ENCODE data around the gene NDE1. TPM values are rescaled to one million over a fixed set of nuclear protein-coding genes. Genes with fewer than 3 reads are reported as not detected.

NDE1 gene
- total and polyA plus RNA-seq, 2 donors (not counting 3 experiments of a cell fraction or from before 2014, with no cell fraction given), result 28.0 to 90.2 TPM

DNA sequence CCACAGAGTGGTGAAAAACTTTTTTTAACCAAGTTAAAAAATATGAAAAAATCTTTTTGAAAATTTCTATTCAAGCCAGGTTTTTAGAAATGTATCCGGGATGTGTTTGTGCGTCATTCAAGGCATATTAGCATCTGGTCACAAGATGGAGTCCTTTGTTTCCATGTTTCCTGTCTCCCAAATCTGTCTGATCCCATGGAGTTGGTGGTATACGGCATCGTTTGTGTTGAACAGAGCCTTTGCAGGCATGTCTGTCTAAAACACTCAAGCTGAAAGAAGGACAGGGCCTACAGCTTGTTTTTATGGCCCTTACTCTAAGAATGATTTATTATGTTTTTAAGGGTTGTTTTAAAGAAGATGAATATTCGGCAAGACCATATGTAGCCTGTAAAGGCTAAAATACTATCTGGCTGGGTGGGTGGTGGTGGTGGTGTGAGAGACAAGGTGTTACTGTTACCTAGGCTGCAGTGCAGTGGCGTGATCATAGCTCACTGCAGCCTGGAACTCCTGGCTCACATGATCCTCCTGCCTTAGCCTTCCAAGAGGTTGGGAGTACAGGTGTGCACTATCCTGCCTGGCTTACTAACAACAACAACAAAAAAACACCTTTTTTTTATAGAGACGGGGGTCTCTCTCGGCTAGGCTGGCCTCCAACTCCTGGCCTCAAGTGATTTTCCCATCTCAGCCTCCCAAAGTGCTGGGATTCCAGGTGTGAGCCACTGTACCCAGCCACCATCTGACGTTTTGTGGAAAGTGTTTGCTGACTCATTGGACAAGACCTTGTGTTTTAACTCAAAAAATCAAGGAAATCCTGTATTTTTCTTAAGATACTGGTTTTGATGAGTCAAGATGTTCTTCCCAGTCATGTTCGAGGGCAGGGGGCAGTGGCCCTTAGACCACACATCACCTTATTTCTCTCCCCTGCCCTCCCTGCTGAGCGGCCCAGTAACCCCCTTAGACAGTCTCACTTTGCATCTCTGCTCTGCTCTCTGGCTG, 52.2 kb downstream of the NDE1 start:
- Histone ChIP-seq H3K27me3 (ENCODE audit: control insufficient read depth in 2 of 2, insufficient read depth in 2 of 2, low read length in 2 of 2) (no peaks in the 10 kb centered on the region), H3K36me3 (ENCODE audit: control insufficient read depth in 2 of 2, extremely low read depth in 1 of 2, insufficient read depth in 2 of 2, low read length in 2 of 2) (peaks cover 17% of the 10 kb centered on the region in 2 experiments), H2AFZ (ENCODE audit: low read depth, low read length) (no peak overlapping the region), H3K4me1 (ENCODE audit: control insufficient read depth, extremely low read depth, insufficient read depth, low read length) (peaks cover 16% of the 10 kb centered on the region), H3K79me2 (ENCODE audit: control insufficient read depth, insufficient read depth, low read length) (no peaks in the 10 kb centered on the region), H3K9ac (replicated peaks; ENCODE audit: extremely low read depth, insufficient read depth, low read length) (no peak overlapping the region), H3K9me1 (replicated peaks; ENCODE audit: control insufficient read depth, extremely low read depth, insufficient read depth, low read length) (no peaks in the 10 kb centered on the region), H3K4me3 (replicated peaks in 1 of 3; ENCODE audit: insufficient read depth in 1 of 3, low read depth in 1 of 3, low read length in 3 of 3) (no peak overlapping the region), H3K4me2 (ENCODE audit: insufficient read depth, low read length) (no peak overlapping the region), H3K27ac (ENCODE audit: insufficient read depth, low read depth, low read length) (peak overlapping the region; percentile 41), H4K20me1 (replicated peaks; ENCODE audit: control insufficient read depth, extremely low read depth, insufficient read depth, low read length) (no peaks in the 10 kb centered on the region), H3K9me3 (replicated peaks; ENCODE audit: control insufficient read depth, insufficient read depth, low read length) (no peaks in the 10 kb centered on the region)
- peak; percentile 70 for FAIRE-seq
- no peak for TF ChIP-seq MYC (IDR thresholded peaks at IDR 0.05; ENCODE audit: low read depth, low read length)
- TF ChIP-seq POLR2A (IDR thresholded peaks at IDR 0.05; ENCODE audit: low read depth, low read length), result no peak
- no peak for TF ChIP-seq EZH2 (IDR thresholded peaks at IDR 0.05; ENCODE audit: borderline replicate concordance, low read depth, low read length, severe bottlenecking)
- TF ChIP-seq, protein P1, sequence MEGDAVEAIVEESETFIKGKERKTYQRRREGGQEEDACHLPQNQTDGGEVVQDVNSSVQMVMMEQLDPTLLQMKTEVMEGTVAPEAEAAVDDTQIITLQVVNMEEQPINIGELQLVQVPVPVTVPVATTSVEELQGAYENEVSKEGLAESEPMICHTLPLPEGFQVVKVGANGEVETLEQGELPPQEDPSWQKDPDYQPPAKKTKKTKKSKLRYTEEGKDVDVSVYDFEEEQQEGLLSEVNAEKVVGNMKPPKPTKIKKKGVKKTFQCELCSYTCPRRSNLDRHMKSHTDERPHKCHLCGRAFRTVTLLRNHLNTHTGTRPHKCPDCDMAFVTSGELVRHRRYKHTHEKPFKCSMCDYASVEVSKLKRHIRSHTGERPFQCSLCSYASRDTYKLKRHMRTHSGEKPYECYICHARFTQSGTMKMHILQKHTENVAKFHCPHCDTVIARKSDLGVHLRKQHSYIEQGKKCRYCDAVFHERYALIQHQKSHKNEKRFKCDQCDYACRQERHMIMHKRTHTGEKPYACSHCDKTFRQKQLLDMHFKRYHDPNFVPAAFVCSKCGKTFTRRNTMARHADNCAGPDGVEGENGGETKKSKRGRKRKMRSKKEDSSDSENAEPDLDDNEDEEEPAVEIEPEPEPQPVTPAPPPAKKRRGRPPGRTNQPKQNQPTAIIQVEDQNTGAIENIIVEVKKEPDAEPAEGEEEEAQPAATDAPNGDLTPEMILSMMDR (IDR thresholded peaks at IDR 0.05; ENCODE audit: extremely low read depth in 1 of 2, insufficient read depth in 1 of 2, low read depth in 1 of 2, low read length in 2 of 2), result no peak
- TF ChIP-seq JUN (IDR thresholded peaks at IDR 0.05; ENCODE audit: borderline replicate concordance, insufficient read depth, insufficient read length, low read depth), result no peak
- no peak for TF ChIP-seq GATA2 (IDR thresholded peaks at IDR 0.05; ENCODE audit: insufficient read depth, insufficient read length, low read depth, low read length)
- TF ChIP-seq FOS (IDR thresholded peaks at IDR 0.05; ENCODE audit: borderline replicate concordance, insufficient read depth, low read length), result no peak
- TF ChIP-seq, protein P2, sequence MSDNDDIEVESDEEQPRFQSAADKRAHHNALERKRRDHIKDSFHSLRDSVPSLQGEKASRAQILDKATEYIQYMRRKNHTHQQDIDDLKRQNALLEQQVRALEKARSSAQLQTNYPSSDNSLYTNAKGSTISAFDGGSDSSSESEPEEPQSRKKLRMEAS (IDR thresholded peaks at IDR 0.05; ENCODE audit: insufficient read depth, insufficient read length), result no peak
- no peak for TF ChIP-seq POLR2AphosphoS5 (IDR thresholded peaks at IDR 0.05; ENCODE audit: insufficient read depth, low read depth, low read length)
- no TSS peak for BruUV-seq (replicated peaks)
- intact Hi-C loops (cut with micrococcal nuclease), result no loop called here
- CTCF ChIA-PET, result interaction anchor here (1.0 kb wide), 1 partner anchor 38 kb away, joined by 3 read pairs; no protein-coding TSS in a partner anchor
- dilution Hi-C loops (cut with MboI; ENCODE audit: extremely low pct_ligation_motif_present, low sequenced_read_pairs), result no loop called here
- POLR2A ChIA-PET, result no interaction called here
- DNase-seq (ENCODE audit: low read depth, low spot score), result no peak

Measured in endothelial cell of umbilical vein (primary cell).